GM12878 (cell line): ENCODE data around the gene ZMIZ1. TPM values are rescaled to one million over a fixed set of nuclear protein-coding genes. Genes with fewer than 3 reads are reported as not detected.

Experiments used
- ATAC-seq: fragments of 200-7000 bp; cut with Tn5 transposase; 3 replicates; pipeline ENCODE4 v1.9.1; 2020; ENCODE audit warnings: mild to moderate bottlenecking, moderate library complexity
- BruUV-seq: library from RNA; stranded (reverse); fragments of 400-500 nt; replicated peaks from 2 replicates; lab custom pipeline; 2021; lab: Mats Ljungman, UMichigan
- CTCF ChIA-PET: fragments of 300-600 bp; sonication (Branson Sonifier 250); formaldehyde crosslinking; extraction: SDS; loops from one replicate; lab custom pipeline; 2021; ENCODE audit warnings: inconsistent platforms; lab: Yijun Ruan, JAX
- POLR2A ChIA-PET: fragments of 350-600 bp; formaldehyde crosslinking; extraction: SDS; loops from one replicate; lab custom pipeline; 2021; ENCODE audit warnings: inconsistent platforms; lab: Charles Lee
- RAD21 ChIA-PET: fragments of 300-600 bp; sonication (Branson Sonifier 250); formaldehyde crosslinking; loops from one replicate; lab custom pipeline; 2023; ENCODE audit warnings: antibody characterized with exemption; ENCODE audit not compliant: unreplicated experiment; lab: Charles Lee
- SMC1A ChIA-PET: fragments of 300-600 bp; sonication (Branson Sonifier 250); formaldehyde crosslinking; loops from one replicate; lab custom pipeline; 2023; ENCODE audit not compliant: unreplicated experiment, uncharacterized antibody; lab: Charles Lee
- DNase-seq: peaks from one replicate; pipeline ENCODE4 v3.0.0-alpha.2; 2011; ENCODE audit warnings: low read depth, low spot score
- FAIRE-seq: peaks from 3 replicates; lab custom pipeline; 2011; peaks lifted over from hg19 to GRCh38; lab: Jason Lieb, UNC
- H2AFZ ChIP-seq: 2 replicates; pipeline ENCODE4 v1.6.0; 2011; ENCODE audit warnings: low read depth, low read length, control low read depth; ENCODE audit not compliant: control insufficient read depth
- H3K27ac ChIP-seq: 2 replicates; pipeline ENCODE4 v1.5.1; 2011; ENCODE audit warnings: control low read depth; ENCODE audit not compliant: control insufficient read depth, insufficient read depth
- H3K27me3 ChIP-seq, 2 experiments: replicated peaks in 1 of 2; 2 replicates each; pipeline versions ENCODE4 v1.6.0 to v1.6.1; 2011; ENCODE audit warnings: low read length in 1 of 2; ENCODE audit not compliant: control insufficient read depth in 2 of 2, insufficient read depth in 2 of 2
- H3K36me3 ChIP-seq, 2 experiments: 2 replicates each; pipeline ENCODE4 v1.5.1; 2011; ENCODE audit warnings: low read length in 1 of 2; ENCODE audit not compliant: control insufficient read depth in 2 of 2, insufficient read depth in 2 of 2
- H3K4me1 ChIP-seq: 2 replicates; pipeline ENCODE4 v1.6.1; 2011; ENCODE audit warnings: mild to moderate bottlenecking, low read length, moderate library complexity, mixed read lengths; ENCODE audit not compliant: control insufficient read depth, insufficient read depth
- H3K4me2 ChIP-seq: 2 replicates; pipeline ENCODE4 v1.6.0; 2011; ENCODE audit warnings: control low read depth; ENCODE audit not compliant: control insufficient read depth, insufficient read depth
- H3K4me3 ChIP-seq: fragments of 200-600 bp; sonication (generic); 2 replicates; pipeline ENCODE4 v1.5.1; 2016
- H3K79me2 ChIP-seq: 2 replicates; pipeline ENCODE4 v1.6.0; 2011; ENCODE audit warnings: low read length; ENCODE audit not compliant: control insufficient read depth, insufficient read depth
- H3K9ac ChIP-seq: 2 replicates; pipeline ENCODE4 v1.8.0; 2011; ENCODE audit warnings: low read length, control low read depth, mixed read lengths; ENCODE audit not compliant: control insufficient read depth, insufficient read depth
- H3K9me3 ChIP-seq: replicated peaks from 3 replicates; pipeline ENCODE4 v1.5.1; 2011; ENCODE audit warnings: mild to moderate bottlenecking, low read length; ENCODE audit not compliant: control insufficient read depth, insufficient read depth
- H4K20me1 ChIP-seq: 2 replicates; pipeline ENCODE4 v1.6.0; 2011; ENCODE audit not compliant: control insufficient read depth, insufficient read depth
- ATF7 ChIP-seq: fragments of 450-650 bp; IDR thresholded peaks from 2 replicates; pipeline ENCODE4 v1.6.1; 2016; ENCODE audit warnings: low read depth, mild to moderate bottlenecking
- CBFB ChIP-seq: IDR thresholded peaks from 2 replicates; pipeline ENCODE4 v1.6.1; 2016; ENCODE audit warnings: antibody characterized with exemption, low read depth
- CHD1 ChIP-seq: IDR thresholded peaks from 2 replicates; pipeline ENCODE4 v1.6.1; 2012; ENCODE audit warnings: low read depth, low read length, improper control_type of control experiment
- EGR1 ChIP-seq, 2 experiments: IDR thresholded peaks; 1 replicate in 1 of 2; 2 replicates in 1 of 2; pipeline ENCODE4 v1.6.1; 2011 to 2012; ENCODE audit warnings: low read depth in 2 of 2, low read length in 2 of 2, borderline replicate concordance in 1 of 2, mild to moderate bottlenecking in 1 of 2, moderate library complexity in 1 of 2
- ETV6 ChIP-seq, 2 experiments: fragments of 450-650 bp in 1 of 2; IDR thresholded peaks in 1 of 2; conservative IDR thresholded peaks in 1 of 2; 2 replicates each; pipeline ENCODE4 v1.6.1; 2014; ENCODE audit warnings: antibody characterized with exemption in 1 of 2, borderline replicate concordance in 1 of 2, low read depth in 1 of 2, mild to moderate bottlenecking in 1 of 2, moderate library complexity in 1 of 2
- HDAC6 ChIP-seq: fragments of 200-600 bp; sonication (generic); IDR thresholded peaks from one replicate; pipeline ENCODE4 v1.8.0; 2017; ENCODE audit warnings: antibody characterized with exemption; ENCODE audit not compliant: unreplicated experiment
- MYC ChIP-seq: IDR thresholded peaks from 2 replicates; pipeline ENCODE4 v1.6.1; 2011; ENCODE audit warnings: mild to moderate bottlenecking, low read length, moderate library complexity, inconsistent platforms; ENCODE audit not compliant: insufficient read depth, insufficient replicate concordance, insufficient read length, severe bottlenecking
- NFXL1 ChIP-seq: fragments of 450-650 bp; IDR thresholded peaks from 2 replicates; pipeline ENCODE4 v1.6.1; 2017; ENCODE audit warnings: antibody characterized with exemption, mild to moderate bottlenecking, borderline replicate concordance
- POLR2AphosphoS5 ChIP-seq: IDR thresholded peaks from 2 replicates; pipeline ENCODE4 v1.6.1; 2011; ENCODE audit warnings: mild to moderate bottlenecking, low read length, inconsistent platforms
- SP1 ChIP-seq: IDR thresholded peaks from one replicate; pipeline ENCODE4 v1.6.1; 2011; ENCODE audit warnings: low read depth, low read length
- TARDBP ChIP-seq: IDR thresholded peaks from 2 replicates; pipeline ENCODE4 v1.6.1; 2016; ENCODE audit warnings: borderline replicate concordance
- ZNF207 ChIP-seq: fragments of 450-650 bp; IDR thresholded peaks from 2 replicates; pipeline ENCODE4 v1.6.1; 2014; ENCODE audit warnings: antibody characterized with exemption, mild to moderate bottlenecking, borderline replicate concordance
- whole genome bisulfite sequencing: methylation state at CpG from one replicate; pipeline ENCODE4 v1.1.6; 2016; ENCODE audit warnings: low lambda C conversion rate; ENCODE audit not compliant: insufficient replicate concordance, insufficient coverage; ENCODE audit errors: missing lambda C conversion rate; 5-methylcytosine and 5-hydroxymethylcytosine counted together
- in situ Hi-C: fragments of 300-500 bp; cut with MboI; formaldehyde crosslinking; loops from 9 replicates; pipeline ENCODE4 v1.14.3; 2018; ENCODE audit warnings: mixed read lengths
- intact Hi-C: fragments of 100-400 bp; cut with micrococcal nuclease; formaldehyde crosslinking; loops from one replicate; pipeline ENCODE4 v1.14.2; 2022; ENCODE audit not compliant: unreplicated experiment
- polyA plus RNA-seq, 11 experiments: library from polyadenylated mRNA; depleted of rRNA in 4 of 11; unstranded in 6 of 11; stranded (reverse) in 5 of 11; fragments of >200 nt; fragmentation: Nextera tagmentation in 4 of 11; fragmentation: Illumina TruSeq in 1 of 11; extraction: Ambion mirVana in 4 of 11; extraction: Trizol in 1 of 11; gene quantifications; 1 replicate in 1 of 11; 2 replicates in 10 of 11; pipeline versions ENCODE4 v1.2.1 to v1.2.3, GENCODE V29; 2011 to 2016; ENCODE audit warnings: inconsistent platforms in 2 of 11, missing spikeins in 2 of 11, low read depth in 1 of 11
- total RNA-seq, 4 experiments: library from RNA; depleted of rRNA in 3 of 4; stranded (reverse); fragments of >200 nt in 3 of 4; fragmentation: Illumina TruSeq in 1 of 4; extraction: Trizol in 1 of 4; gene quantifications; 2 replicates each; pipeline versions ENCODE4 v1.2.1 to v1.2.3, GENCODE V29; 2013 to 2021
- TF ChIP-seq, protein P1 (sequence below): fragments of 450-650 bp; IDR thresholded peaks from 2 replicates; pipeline ENCODE4 v1.6.1; 2014; ENCODE audit warnings: mild to moderate bottlenecking
- TF ChIP-seq, protein P2 (sequence below): fragments of 450-650 bp; IDR thresholded peaks from 2 replicates; pipeline ENCODE4 v1.6.1; 2018; ENCODE audit warnings: borderline replicate concordance, mild to moderate bottlenecking; ENCODE audit not compliant: partially characterized antibody
- TF ChIP-seq, protein P3 (sequence below): fragments of 450-650 bp; IDR thresholded peaks from 2 replicates; pipeline ENCODE4 v1.6.1; 2017; ENCODE audit warnings: antibody characterized with exemption, mild to moderate bottlenecking, moderate library complexity
- TF ChIP-seq, protein P4 (sequence below): IDR thresholded peaks from 2 replicates; pipeline ENCODE4 v1.6.1; 2012; ENCODE audit warnings: low read length, inconsistent platforms

ZMIZ1 gene
- total and polyA plus RNA-seq, 10 of the 15 experiments (the other 5 are each of a cell fraction or from before 2014, with no cell fraction given): 3.1 to 82.3 (median 14.9) TPM

DNA sequence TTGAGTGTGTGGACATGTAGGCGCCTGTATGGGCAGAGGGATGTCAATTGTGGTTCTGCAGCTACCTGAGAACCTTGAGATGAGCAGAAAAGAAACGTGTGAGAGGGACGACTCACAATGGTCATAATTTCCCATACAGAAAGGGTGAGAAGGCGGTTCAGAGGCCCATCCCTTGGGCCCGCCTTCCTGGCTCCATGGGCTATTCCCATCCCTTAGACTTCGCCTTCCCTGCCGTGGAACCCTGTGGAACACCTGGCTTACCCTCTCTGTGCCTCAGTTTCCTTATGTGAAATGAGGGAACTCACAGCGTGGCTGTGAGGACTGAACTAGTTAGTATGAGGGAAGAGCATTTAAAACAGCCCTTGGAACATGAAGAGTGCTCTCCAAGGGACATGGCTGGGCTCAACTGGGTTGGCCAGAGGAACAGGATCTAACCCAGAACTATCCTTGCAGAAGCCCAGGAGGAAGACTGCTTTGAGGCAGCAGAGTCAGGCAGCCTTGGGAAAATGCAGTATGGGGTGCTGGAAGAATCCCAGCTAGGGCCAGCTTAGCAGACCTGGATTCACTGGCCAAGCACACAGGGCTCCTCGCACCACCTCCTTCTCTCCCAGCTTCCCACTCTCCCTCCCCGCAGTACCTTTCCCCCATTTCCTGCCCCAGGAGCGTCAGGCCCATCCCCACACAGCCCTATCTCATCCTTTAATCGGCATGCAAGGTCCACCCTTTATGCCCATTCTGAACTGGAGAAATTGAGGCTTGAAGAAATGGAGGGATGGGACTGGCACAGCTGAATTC lies 11.1 kb upstream of the ZMIZ1 start:
- H3K4me1 ChIP-seq: no peaks in the 10 kb centered on the region
- no peak overlapping the region for H2AFZ ChIP-seq
- H3K4me2 ChIP-seq: no peak overlapping the region
- CTCF ChIA-PET: no interaction called here
- ATAC-seq (no peak), DNase-seq (no peak), FAIRE-seq (no peak)
- 11% methylated on average over 12 of the region's 12 CpGs for WGBS
- no peaks in the 10 kb centered on the region for H3K79me2 ChIP-seq
- POLR2A ChIA-PET: no interaction called here
- H3K9me3 ChIP-seq: no peaks in the 10 kb centered on the region
- intact Hi-C loops: no loop called here
- no peaks in the 10 kb centered on the region for H3K36me3 ChIP-seq
- H3K4me3 ChIP-seq: no peak overlapping the region
- no peak overlapping the region for H3K9ac ChIP-seq
- no TSS peak for BruUV-seq
- SMC1A ChIA-PET: no interaction called here
- RAD21 ChIA-PET: no interaction called here
- H3K27ac ChIP-seq: no peak overlapping the region
- in situ Hi-C loops: no loop called here
- H4K20me1 ChIP-seq: no peaks in the 10 kb centered on the region; the same call in 1 of the 2 replicates
- peaks cover 0 to 10% of the 10 kb centered on the region in 2 experiments; a peak in 3 of 4 replicates for H3K27me3 ChIP-seq
- TF ChIP-seq MYC (no peak), ZNF207 (no peak), CBFB (no peak), NFXL1 (no peak), CHD1 (no peak), EGR1 (IDR thresholded peaks at IDR 0.05; ENCODE audit: borderline replicate concordance in 1 of 2, low read depth in 2 of 2, low read length in 2 of 2) (no peak), POLR2AphosphoS5 (no peak), ATF7 (no peak), HDAC6 (no peak), SP1 (no peak), ETV6 (conservative IDR thresholded peaks at IDR 0.05 in 1 of 2, IDR thresholded peaks at IDR 0.05 in 1 of 2; ENCODE audit: borderline replicate concordance in 1 of 2, low read depth in 1 of 2) (no peak), TARDBP (no peak)
- TF ChIP-seq, protein P1, sequence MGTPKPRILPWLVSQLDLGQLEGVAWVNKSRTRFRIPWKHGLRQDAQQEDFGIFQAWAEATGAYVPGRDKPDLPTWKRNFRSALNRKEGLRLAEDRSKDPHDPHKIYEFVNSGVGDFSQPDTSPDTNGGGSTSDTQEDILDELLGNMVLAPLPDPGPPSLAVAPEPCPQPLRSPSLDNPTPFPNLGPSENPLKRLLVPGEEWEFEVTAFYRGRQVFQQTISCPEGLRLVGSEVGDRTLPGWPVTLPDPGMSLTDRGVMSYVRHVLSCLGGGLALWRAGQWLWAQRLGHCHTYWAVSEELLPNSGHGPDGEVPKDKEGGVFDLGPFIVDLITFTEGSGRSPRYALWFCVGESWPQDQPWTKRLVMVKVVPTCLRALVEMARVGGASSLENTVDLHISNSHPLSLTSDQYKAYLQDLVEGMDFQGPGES: no peak
- TF ChIP-seq, protein P2, sequence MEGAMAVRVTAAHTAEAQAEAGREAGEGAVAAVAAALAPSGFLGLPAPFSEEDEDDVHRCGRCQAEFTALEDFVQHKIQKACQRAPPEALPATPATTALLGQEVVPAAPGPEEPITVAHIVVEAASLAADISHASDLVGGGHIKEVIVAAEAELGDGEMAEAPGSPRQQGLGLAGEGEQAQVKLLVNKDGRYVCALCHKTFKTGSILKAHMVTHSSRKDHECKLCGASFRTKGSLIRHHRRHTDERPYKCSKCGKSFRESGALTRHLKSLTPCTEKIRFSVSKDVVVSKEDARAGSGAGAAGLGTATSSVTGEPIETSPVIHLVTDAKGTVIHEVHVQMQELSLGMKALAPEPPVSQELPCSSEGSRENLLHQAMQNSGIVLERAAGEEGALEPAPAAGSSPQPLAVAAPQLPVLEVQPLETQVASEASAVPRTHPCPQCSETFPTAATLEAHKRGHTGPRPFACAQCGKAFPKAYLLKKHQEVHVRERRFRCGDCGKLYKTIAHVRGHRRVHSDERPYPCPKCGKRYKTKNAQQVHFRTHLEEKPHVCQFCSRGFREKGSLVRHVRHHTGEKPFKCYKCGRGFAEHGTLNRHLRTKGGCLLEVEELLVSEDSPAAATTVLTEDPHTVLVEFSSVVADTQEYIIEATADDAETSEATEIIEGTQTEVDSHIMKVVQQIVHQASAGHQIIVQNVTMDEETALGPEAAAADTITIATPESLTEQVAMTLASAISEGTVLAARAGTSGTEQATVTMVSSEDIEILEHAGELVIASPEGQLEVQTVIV: no peak
- TF ChIP-seq, protein P3, sequence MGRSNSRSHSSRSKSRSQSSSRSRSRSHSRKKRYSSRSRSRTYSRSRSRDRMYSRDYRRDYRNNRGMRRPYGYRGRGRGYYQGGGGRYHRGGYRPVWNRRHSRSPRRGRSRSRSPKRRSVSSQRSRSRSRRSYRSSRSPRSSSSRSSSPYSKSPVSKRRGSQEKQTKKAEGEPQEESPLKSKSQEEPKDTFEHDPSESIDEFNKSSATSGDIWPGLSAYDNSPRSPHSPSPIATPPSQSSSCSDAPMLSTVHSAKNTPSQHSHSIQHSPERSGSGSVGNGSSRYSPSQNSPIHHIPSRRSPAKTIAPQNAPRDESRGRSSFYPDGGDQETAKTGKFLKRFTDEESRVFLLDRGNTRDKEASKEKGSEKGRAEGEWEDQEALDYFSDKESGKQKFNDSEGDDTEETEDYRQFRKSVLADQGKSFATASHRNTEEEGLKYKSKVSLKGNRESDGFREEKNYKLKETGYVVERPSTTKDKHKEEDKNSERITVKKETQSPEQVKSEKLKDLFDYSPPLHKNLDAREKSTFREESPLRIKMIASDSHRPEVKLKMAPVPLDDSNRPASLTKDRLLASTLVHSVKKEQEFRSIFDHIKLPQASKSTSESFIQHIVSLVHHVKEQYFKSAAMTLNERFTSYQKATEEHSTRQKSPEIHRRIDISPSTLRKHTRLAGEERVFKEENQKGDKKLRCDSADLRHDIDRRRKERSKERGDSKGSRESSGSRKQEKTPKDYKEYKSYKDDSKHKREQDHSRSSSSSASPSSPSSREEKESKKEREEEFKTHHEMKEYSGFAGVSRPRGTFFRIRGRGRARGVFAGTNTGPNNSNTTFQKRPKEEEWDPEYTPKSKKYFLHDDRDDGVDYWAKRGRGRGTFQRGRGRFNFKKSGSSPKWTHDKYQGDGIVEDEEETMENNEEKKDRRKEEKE: no peak
- TF ChIP-seq, protein P4, sequence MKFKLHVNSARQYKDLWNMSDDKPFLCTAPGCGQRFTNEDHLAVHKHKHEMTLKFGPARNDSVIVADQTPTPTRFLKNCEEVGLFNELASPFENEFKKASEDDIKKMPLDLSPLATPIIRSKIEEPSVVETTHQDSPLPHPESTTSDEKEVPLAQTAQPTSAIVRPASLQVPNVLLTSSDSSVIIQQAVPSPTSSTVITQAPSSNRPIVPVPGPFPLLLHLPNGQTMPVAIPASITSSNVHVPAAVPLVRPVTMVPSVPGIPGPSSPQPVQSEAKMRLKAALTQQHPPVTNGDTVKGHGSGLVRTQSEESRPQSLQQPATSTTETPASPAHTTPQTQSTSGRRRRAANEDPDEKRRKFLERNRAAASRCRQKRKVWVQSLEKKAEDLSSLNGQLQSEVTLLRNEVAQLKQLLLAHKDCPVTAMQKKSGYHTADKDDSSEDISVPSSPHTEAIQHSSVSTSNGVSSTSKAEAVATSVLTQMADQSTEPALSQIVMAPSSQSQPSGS: no peak
